ENCODE measurements around the gene ERBIN. TPM values are rescaled to one million over a fixed set of nuclear protein-coding genes. Genes with fewer than 3 reads are reported as not detected.

ERBIN gene
- total RNA-seq, 4 donors from 2014 or later, result 78.2 to 104 (median 95.3) TPM

- intact Hi-C loops (cut with DNase I; ENCODE audit: low total_unique reads), result no loop called here
- TF ChIP-seq CTCF (IDR thresholded peaks at IDR 0.05) (no peak), POLR2A (IDR thresholded peaks at IDR 0.05) (no peak)
- 77 to 84% methylated on average over 3 of the region's 3 CpGs for WGBS, 2 donors
- no peak for DNase-seq (ENCODE audit: low spot score in 2 of 2)
- H3K4me3 ChIP-seq (ENCODE audit: low read depth, poor library complexity, severe bottlenecking), result no peak overlapping the region
Observed at GRCh38 chr5:65978251-65978650, 51.9 kb downstream of the ERBIN start.

GRCh38 chr5:65981548-65981947 lies 55.2 kb downstream of the ERBIN start:
- no peak for DNase-seq (ENCODE audit: low spot score in 2 of 2)
- intact Hi-C loops (cut with DNase I; ENCODE audit: low total_unique reads), result no loop called here
- TF ChIP-seq POLR2A (IDR thresholded peaks at IDR 0.05) (no peak), CTCF (IDR thresholded peaks at IDR 0.05) (no peak)
- H3K4me3 ChIP-seq (ENCODE audit: low read depth, poor library complexity, severe bottlenecking), result no peak overlapping the region
- WGBS, 2 donors, result 75 to 86% methylated on average over 1 of the region's 1 CpG

GRCh38 chr5:65981969-65982619 lies 55.7 kb downstream of the ERBIN start:
- TF ChIP-seq CTCF (IDR thresholded peaks at IDR 0.05) (no peak), POLR2A (IDR thresholded peaks at IDR 0.05) (no peak)
- intact Hi-C loops (cut with DNase I; ENCODE audit: low total_unique reads), result no loop called here
- no peak overlapping the region for H3K4me3 ChIP-seq (ENCODE audit: low read depth, poor library complexity, severe bottlenecking)
- DNase-seq (ENCODE audit: low spot score in 2 of 2), result no peak
- 93 to 95% methylated on average over 3 of the region's 3 CpGs for WGBS, 2 donors

- TF ChIP-seq POLR2A (IDR thresholded peaks at IDR 0.05) (no peak), CTCF (IDR thresholded peaks at IDR 0.05) (no peak)
- DNase-seq (ENCODE audit: low spot score in 2 of 2), result no peak
Observed at GRCh38 chr5:65982635-65983034, 56.3 kb downstream of the ERBIN start.

GRCh38 chr5:65984098-65984885 lies 57.9 kb downstream of the ERBIN start:
- intact Hi-C loops (cut with DNase I; ENCODE audit: low total_unique reads), result no loop called here
- TF ChIP-seq CTCF (IDR thresholded peaks at IDR 0.05) (no peak), POLR2A (IDR thresholded peaks at IDR 0.05) (no peak)
- WGBS, 2 donors, result 90 to 95% methylated on average over 10 of the region's 10 CpGs
- DNase-seq (ENCODE audit: low spot score in 2 of 2), result no peak
- H3K4me3 ChIP-seq (ENCODE audit: low read depth, poor library complexity, severe bottlenecking), result no peak overlapping the region

More at GRCh38 chr5:65982635-65983034, 56.3 kb downstream of the ERBIN start:
- H3K4me3 ChIP-seq (ENCODE audit: low read depth, poor library complexity, severe bottlenecking), result no peak overlapping the region
- WGBS, 2 donors, result 90 to 98% methylated on average over 1 of the region's 1 CpG
- intact Hi-C loops (cut with DNase I; ENCODE audit: low total_unique reads), result no loop called here
